GM12878 (cell line): ENCODE data around the gene TBC1D20. TPM values are rescaled to one million over a fixed set of nuclear protein-coding genes. Genes with fewer than 3 reads are reported as not detected.

Experiments
- ATAC-seq: fragments of 200-7000 bp; cut with Tn5 transposase; 3 replicates; pipeline ENCODE4 v1.9.1; 2020; ENCODE audit warnings: mild to moderate bottlenecking, moderate library complexity
- BruUV-seq: library from RNA; stranded (reverse); fragments of 400-500 nt; replicated peaks from 2 replicates; lab custom pipeline; 2021; lab: Mats Ljungman, UMichigan
- CTCF ChIA-PET: fragments of 300-600 bp; sonication (Branson Sonifier 250); formaldehyde crosslinking; extraction: SDS; loops from one replicate; lab custom pipeline; 2021; ENCODE audit warnings: inconsistent platforms; lab: Yijun Ruan, JAX
- POLR2A ChIA-PET: fragments of 350-600 bp; formaldehyde crosslinking; extraction: SDS; loops from one replicate; lab custom pipeline; 2021; ENCODE audit warnings: inconsistent platforms; lab: Charles Lee
- RAD21 ChIA-PET: fragments of 300-600 bp; sonication (Branson Sonifier 250); formaldehyde crosslinking; loops from one replicate; lab custom pipeline; 2023; ENCODE audit warnings: antibody characterized with exemption; ENCODE audit not compliant: unreplicated experiment; lab: Charles Lee
- SMC1A ChIA-PET: fragments of 300-600 bp; sonication (Branson Sonifier 250); formaldehyde crosslinking; loops from one replicate; lab custom pipeline; 2023; ENCODE audit not compliant: unreplicated experiment, uncharacterized antibody; lab: Charles Lee
- DNase-seq: peaks from one replicate; pipeline ENCODE4 v3.0.0-alpha.2; 2011; ENCODE audit warnings: low read depth, low spot score
- FAIRE-seq: peaks from 3 replicates; lab custom pipeline; 2011; peaks lifted over from hg19 to GRCh38; lab: Jason Lieb, UNC
- H2AFZ ChIP-seq: 2 replicates; pipeline ENCODE4 v1.6.0; 2011; ENCODE audit warnings: low read depth, low read length, control low read depth; ENCODE audit not compliant: control insufficient read depth
- H3K27ac ChIP-seq: 2 replicates; pipeline ENCODE4 v1.5.1; 2011; ENCODE audit warnings: control low read depth; ENCODE audit not compliant: control insufficient read depth, insufficient read depth
- H3K27me3 ChIP-seq, 2 experiments: replicated peaks in 1 of 2; 2 replicates each; pipeline versions ENCODE4 v1.6.0 to v1.6.1; 2011; ENCODE audit warnings: low read length in 1 of 2; ENCODE audit not compliant: control insufficient read depth in 2 of 2, insufficient read depth in 2 of 2
- H3K36me3 ChIP-seq, 2 experiments: 2 replicates each; pipeline ENCODE4 v1.5.1; 2011; ENCODE audit warnings: low read length in 1 of 2; ENCODE audit not compliant: control insufficient read depth in 2 of 2, insufficient read depth in 2 of 2
- H3K4me1 ChIP-seq: 2 replicates; pipeline ENCODE4 v1.6.1; 2011; ENCODE audit warnings: mild to moderate bottlenecking, low read length, moderate library complexity, mixed read lengths; ENCODE audit not compliant: control insufficient read depth, insufficient read depth
- H3K4me2 ChIP-seq: 2 replicates; pipeline ENCODE4 v1.6.0; 2011; ENCODE audit warnings: control low read depth; ENCODE audit not compliant: control insufficient read depth, insufficient read depth
- H3K4me3 ChIP-seq: fragments of 200-600 bp; sonication (generic); 2 replicates; pipeline ENCODE4 v1.5.1; 2016
- H3K79me2 ChIP-seq: 2 replicates; pipeline ENCODE4 v1.6.0; 2011; ENCODE audit warnings: low read length; ENCODE audit not compliant: control insufficient read depth, insufficient read depth
- H3K9ac ChIP-seq: 2 replicates; pipeline ENCODE4 v1.8.0; 2011; ENCODE audit warnings: low read length, control low read depth, mixed read lengths; ENCODE audit not compliant: control insufficient read depth, insufficient read depth
- H3K9me3 ChIP-seq: replicated peaks from 3 replicates; pipeline ENCODE4 v1.5.1; 2011; ENCODE audit warnings: mild to moderate bottlenecking, low read length; ENCODE audit not compliant: control insufficient read depth, insufficient read depth
- H4K20me1 ChIP-seq: 2 replicates; pipeline ENCODE4 v1.6.0; 2011; ENCODE audit not compliant: control insufficient read depth, insufficient read depth
- CBX3 ChIP-seq: fragments of 200-600 bp; sonication (generic); IDR thresholded peaks from 2 replicates; pipeline ENCODE4 v1.6.1; 2016; ENCODE audit warnings: low read depth, borderline replicate concordance
- CEBPZ ChIP-seq: fragments of 150-350 bp; IDR thresholded peaks from 2 replicates; pipeline ENCODE4 v1.6.1; 2016; ENCODE audit warnings: low read depth, low read length
- CHD4 ChIP-seq: fragments of 200-600 bp; sonication (generic); IDR thresholded peaks from 2 replicates; pipeline ENCODE4 v1.6.1; 2016; ENCODE audit warnings: mild to moderate bottlenecking
- CREM ChIP-seq: IDR thresholded peaks from 2 replicates; pipeline ENCODE4 v1.6.1; 2014; ENCODE audit warnings: antibody characterized with exemption, low read depth
- ESRRA ChIP-seq: IDR thresholded peaks from 2 replicates; pipeline ENCODE4 v1.6.1; 2012; ENCODE audit warnings: mild to moderate bottlenecking, low read length, improper control_type of control experiment
- LARP7 ChIP-seq: fragments of 450-650 bp; IDR thresholded peaks from 2 replicates; pipeline ENCODE4 v1.6.1; 2017; ENCODE audit warnings: mild to moderate bottlenecking
- MTA2 ChIP-seq: fragments of 450-650 bp; IDR thresholded peaks from 2 replicates; pipeline ENCODE4 v1.6.1; 2016; ENCODE audit warnings: low read depth, mild to moderate bottlenecking, moderate library complexity
- MTA3 ChIP-seq: IDR thresholded peaks from 2 replicates; pipeline ENCODE4 v1.6.1; 2012; ENCODE audit warnings: low read length, inconsistent platforms, borderline replicate concordance
- NKRF ChIP-seq: fragments of 450-650 bp; conservative IDR thresholded peaks from 2 replicates; pipeline ENCODE4 v1.6.1; 2017; ENCODE audit warnings: mild to moderate bottlenecking, moderate library complexity
- PAX8 ChIP-seq: fragments of 450-650 bp; IDR thresholded peaks from 2 replicates; pipeline ENCODE4 v1.6.1; 2017; ENCODE audit warnings: mild to moderate bottlenecking, moderate library complexity
- POLR2A ChIP-seq: IDR thresholded peaks from 2 replicates; pipeline ENCODE4 v1.6.1; 2011; ENCODE audit warnings: low read depth, mild to moderate bottlenecking, low read length
- RAD21 ChIP-seq: IDR thresholded peaks from 2 replicates; pipeline ENCODE4 v1.6.1; 2011; ENCODE audit warnings: mild to moderate bottlenecking, low read depth, low read length, moderate library complexity; ENCODE audit not compliant: insufficient read depth
- RCOR1 ChIP-seq: conservative IDR thresholded peaks from 2 replicates; pipeline ENCODE4 v1.6.1; 2012; ENCODE audit warnings: low read depth, low read length, improper control_type of control experiment
- SIX5 ChIP-seq: IDR thresholded peaks from 2 replicates; pipeline ENCODE4 v1.6.1; 2011; ENCODE audit warnings: mild to moderate bottlenecking, low read depth, low read length, moderate library complexity; ENCODE audit not compliant: severe bottlenecking
- SMARCA5 ChIP-seq: fragments of 450-650 bp; IDR thresholded peaks from 2 replicates; pipeline ENCODE4 v1.6.1; 2017; ENCODE audit warnings: mild to moderate bottlenecking
- SMC3 ChIP-seq: IDR thresholded peaks from 2 replicates; pipeline ENCODE4 v1.6.1; 2011; ENCODE audit warnings: low read length, improper control_type of control experiment, borderline replicate concordance
- SP1 ChIP-seq: IDR thresholded peaks from one replicate; pipeline ENCODE4 v1.6.1; 2011; ENCODE audit warnings: low read depth, low read length
- STAT1 ChIP-seq: fragments of 450-650 bp; conservative IDR thresholded peaks from 2 replicates; pipeline ENCODE4 v1.6.1; 2014; ENCODE audit warnings: antibody characterized with exemption, mild to moderate bottlenecking
- TAF1 ChIP-seq: IDR thresholded peaks from 2 replicates; pipeline ENCODE4 v1.6.1; 2011; ENCODE audit warnings: mild to moderate bottlenecking, low read depth, low read length, borderline replicate concordance
- ZNF207 ChIP-seq: fragments of 450-650 bp; IDR thresholded peaks from 2 replicates; pipeline ENCODE4 v1.6.1; 2014; ENCODE audit warnings: antibody characterized with exemption, mild to moderate bottlenecking, borderline replicate concordance
- WGBS: methylation state at CpG from one replicate; pipeline ENCODE4 v1.1.6; 2016; ENCODE audit warnings: low lambda C conversion rate; ENCODE audit not compliant: insufficient replicate concordance, insufficient coverage; ENCODE audit errors: missing lambda C conversion rate; 5-methylcytosine and 5-hydroxymethylcytosine counted together
- in situ Hi-C: fragments of 300-500 bp; cut with MboI; formaldehyde crosslinking; loops from 9 replicates; pipeline ENCODE4 v1.14.3; 2018; ENCODE audit warnings: mixed read lengths
- intact Hi-C: fragments of 100-400 bp; cut with micrococcal nuclease; formaldehyde crosslinking; loops from one replicate; pipeline ENCODE4 v1.14.2; 2022; ENCODE audit not compliant: unreplicated experiment
- polyA plus RNA-seq, 11 experiments: library from polyadenylated mRNA; depleted of rRNA in 4 of 11; unstranded in 6 of 11; stranded (reverse) in 5 of 11; fragments of >200 nt; fragmentation: Nextera tagmentation in 4 of 11; fragmentation: Illumina TruSeq in 1 of 11; extraction: Ambion mirVana in 4 of 11; extraction: Trizol in 1 of 11; gene quantifications; 1 replicate in 1 of 11; 2 replicates in 10 of 11; pipeline versions ENCODE4 v1.2.1 to v1.2.3, GENCODE V29; 2011 to 2016; ENCODE audit warnings: inconsistent platforms in 2 of 11, missing spikeins in 2 of 11, low read depth in 1 of 11
- total RNA-seq, 4 experiments: library from RNA; depleted of rRNA in 3 of 4; stranded (reverse); fragments of >200 nt in 3 of 4; fragmentation: Illumina TruSeq in 1 of 4; extraction: Trizol in 1 of 4; gene quantifications; 2 replicates each; pipeline versions ENCODE4 v1.2.1 to v1.2.3, GENCODE V29; 2013 to 2021

Gene TBC1D20
- total and polyA plus RNA-seq, 10 of the 15 experiments (the other 5 are each of a cell fraction or from before 2014, with no cell fraction given): 4.3 to 17.9 (median 11.2) TPM

- RAD21 ChIA-PET: interaction anchor here (0.6 to 1.8 kb wide), 4 partner anchors 22 to 79 kb away, joined by 3 to 10 read pairs (median 4); no protein-coding TSS in a partner anchor
- H3K9ac ChIP-seq: no peak overlapping the region
- CTCF ChIA-PET: interaction anchor here (0.7 to 3.8 kb wide), 17 partner anchors 14 to 108 kb away, joined by 3 to 21 read pairs (median 3); no protein-coding TSS in a partner anchor
- in situ Hi-C loops (no loop called here), intact Hi-C loops (loop anchor here (1.0 kb wide), 1 partner anchor 77 kb away; no protein-coding TSS in a partner anchor)
- H3K36me3 ChIP-seq: peaks cover 20 to 22% of the 10 kb centered on the region in 2 experiments
- SMC1A ChIA-PET: interaction anchor here (0.9 to 1.4 kb wide), 6 partner anchors 21 to 76 kb away, joined by 3 to 4 read pairs (median 3); no protein-coding TSS in a partner anchor
- DNase-seq: no peak
- H3K4me2 ChIP-seq: no peak overlapping the region
- H3K27ac ChIP-seq: no peak overlapping the region
- BruUV-seq: no TSS peak
- no peaks in the 10 kb centered on the region for H3K27me3 ChIP-seq
- H3K4me1 ChIP-seq: peaks cover 24% of the 10 kb centered on the region
- H2AFZ ChIP-seq: no peak overlapping the region
- no peak overlapping the region for H3K4me3 ChIP-seq
- POLR2A ChIA-PET: interaction anchor here (2.1 kb wide), 1 partner anchor 18 kb away, joined by 7 read pairs; no protein-coding TSS in a partner anchor
- H4K20me1 ChIP-seq: no peaks in the 10 kb centered on the region
- 80% methylated on average over 17 of the region's 17 CpGs for WGBS
- FAIRE-seq: no peak
- H3K79me2 ChIP-seq: no peaks in the 10 kb centered on the region
- ATAC-seq: peak; percentile 65
- no peaks in the 10 kb centered on the region for H3K9me3 ChIP-seq
- TF ChIP-seq MTA3 (no peak), CEBPZ (no peak), ZNF207 (no peak), SIX5 (no peak), LARP7 (no peak), SMARCA5 (no peak), RCOR1 (no peak), CREM (no peak), SMC3 (peak; percentile 47; the same call in 1 of the 2 replicates), PAX8 (no peak), ESRRA (no peak), SP1 (no peak), CBX3 (no peak), STAT1 (no peak), MTA2 (no peak), RAD21 (peak; percentile 15; the same call in 1 of the 2 replicates), CHD4 (no peak), TAF1 (no peak), POLR2A (peak; percentile 18), NKRF (no peak)
Measured at GRCh38 chr20:431012-431904, 31.1 kb downstream of the TBC1D20 start.
